CD4-positive, alpha-beta T cell treated with Interferon alpha-2 for 1 hour (primary cell): ENCODE data around the gene AKT2.

ENCODE experiments used
- DNase-seq, 2 donors: peaks; one replicate each; pipeline ENCODE4 v3.0.0-alpha.2; 2020 to 2022

Gene AKT2

DNA sequence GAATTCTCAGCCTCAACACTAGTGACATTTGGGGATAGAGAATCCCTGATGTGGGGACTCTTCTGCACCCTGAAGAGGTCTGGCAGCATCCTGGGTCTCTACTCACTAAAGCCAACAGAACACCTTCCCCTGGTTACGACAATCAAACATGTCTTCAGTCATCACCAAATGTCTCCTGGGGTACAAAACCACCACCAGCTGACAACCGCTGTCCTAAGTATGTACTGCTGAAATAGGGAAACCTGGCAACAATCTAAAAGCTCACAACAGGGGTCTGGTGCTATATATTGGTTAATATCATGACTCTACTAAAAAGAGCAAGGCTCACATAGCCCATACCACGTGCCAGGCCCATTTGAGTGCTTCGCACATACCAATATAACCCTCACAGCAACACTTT, 13.4 kb downstream of the AKT2 start:
- no peak for DNase-seq

DNA sequence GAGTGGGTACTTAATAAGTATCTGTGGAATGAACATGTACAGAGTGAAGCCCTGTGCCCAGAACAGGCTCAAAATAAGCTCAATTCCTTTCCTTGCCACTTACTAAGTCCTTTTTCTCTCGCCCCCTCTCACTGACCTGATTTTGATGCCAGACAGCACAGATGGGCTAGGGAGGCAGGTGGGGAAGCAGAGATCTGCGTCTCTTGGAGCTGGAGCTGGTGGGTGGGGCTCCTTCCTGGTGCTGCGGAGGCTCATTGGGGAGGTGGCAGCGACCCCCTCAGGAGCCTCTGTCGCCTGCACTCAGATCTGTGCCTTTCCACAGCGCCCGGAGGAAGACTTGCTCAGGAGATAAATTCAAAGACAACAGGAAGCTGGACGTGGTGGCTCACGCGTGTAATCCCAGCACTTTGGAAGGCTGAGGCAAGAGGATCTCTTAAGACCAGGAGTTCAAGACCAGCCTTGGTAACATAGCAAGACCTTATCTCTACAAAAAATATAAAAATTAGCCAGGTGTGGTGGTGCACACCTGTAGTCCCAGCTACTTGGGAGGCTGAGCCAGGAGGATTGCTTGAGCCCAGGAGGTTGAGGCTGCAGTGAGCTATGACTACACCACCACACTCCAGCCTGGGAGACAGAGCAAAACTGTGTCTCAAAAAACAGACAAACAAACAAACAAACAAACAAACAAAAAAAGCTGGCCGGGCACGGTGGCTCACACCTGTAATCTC, 14.6 kb downstream of the AKT2 start:
- DNase-seq = no peak

DNA sequence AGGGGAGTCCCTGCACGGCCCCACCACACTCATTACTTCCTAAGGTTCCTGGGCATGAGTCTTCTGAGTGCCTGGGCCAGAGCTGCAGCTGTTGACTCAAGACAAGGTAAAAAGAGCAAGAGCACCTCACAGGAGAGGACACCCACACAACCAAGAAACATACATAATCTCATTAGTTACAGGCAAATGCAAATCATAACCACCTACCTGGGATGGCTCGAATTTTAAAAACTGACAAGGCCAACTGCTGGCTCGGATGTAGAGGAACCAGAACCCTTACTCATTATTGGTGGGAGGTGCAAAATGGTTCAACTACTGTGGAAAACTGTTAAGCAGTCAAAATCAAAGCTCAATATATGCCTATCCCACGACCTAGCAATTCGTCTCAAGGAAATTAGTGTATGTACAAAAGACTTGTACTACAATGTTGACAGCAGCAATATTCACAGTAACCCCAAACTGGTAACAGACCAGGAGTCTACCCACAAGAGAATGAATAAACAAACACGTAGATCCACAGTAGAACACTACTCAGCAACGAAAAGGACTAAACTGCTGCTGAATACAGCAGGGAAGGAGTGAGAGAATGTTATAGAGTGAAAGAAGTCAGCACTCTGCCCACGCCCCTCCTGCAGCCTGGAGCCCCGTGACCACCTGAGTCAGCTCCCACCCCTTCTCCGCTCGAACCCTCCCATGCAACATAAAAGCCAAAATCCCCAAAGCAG, 15.8 kb downstream of the AKT2 start:
- DNase-seq = no peak

DNA sequence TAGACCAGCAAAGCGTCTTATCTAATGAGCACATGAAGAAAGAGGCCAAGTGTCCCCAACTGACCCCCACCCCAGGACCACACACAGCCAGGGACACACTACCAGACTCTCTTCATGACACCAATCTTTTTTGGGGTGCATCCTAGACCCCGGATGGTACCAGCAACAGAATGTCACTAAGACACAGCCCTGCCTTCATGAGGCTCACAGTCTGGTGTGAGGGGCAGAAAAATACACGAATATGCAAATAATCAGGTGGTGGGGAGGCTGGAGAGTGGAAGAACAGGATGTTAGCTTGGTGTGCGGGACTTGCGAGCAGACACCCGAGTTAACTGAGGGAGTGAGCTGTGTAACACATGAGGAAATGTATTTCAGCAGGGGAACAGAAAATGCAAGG, 17.5 kb downstream of the AKT2 start:
- no peak for DNase-seq

DNA sequence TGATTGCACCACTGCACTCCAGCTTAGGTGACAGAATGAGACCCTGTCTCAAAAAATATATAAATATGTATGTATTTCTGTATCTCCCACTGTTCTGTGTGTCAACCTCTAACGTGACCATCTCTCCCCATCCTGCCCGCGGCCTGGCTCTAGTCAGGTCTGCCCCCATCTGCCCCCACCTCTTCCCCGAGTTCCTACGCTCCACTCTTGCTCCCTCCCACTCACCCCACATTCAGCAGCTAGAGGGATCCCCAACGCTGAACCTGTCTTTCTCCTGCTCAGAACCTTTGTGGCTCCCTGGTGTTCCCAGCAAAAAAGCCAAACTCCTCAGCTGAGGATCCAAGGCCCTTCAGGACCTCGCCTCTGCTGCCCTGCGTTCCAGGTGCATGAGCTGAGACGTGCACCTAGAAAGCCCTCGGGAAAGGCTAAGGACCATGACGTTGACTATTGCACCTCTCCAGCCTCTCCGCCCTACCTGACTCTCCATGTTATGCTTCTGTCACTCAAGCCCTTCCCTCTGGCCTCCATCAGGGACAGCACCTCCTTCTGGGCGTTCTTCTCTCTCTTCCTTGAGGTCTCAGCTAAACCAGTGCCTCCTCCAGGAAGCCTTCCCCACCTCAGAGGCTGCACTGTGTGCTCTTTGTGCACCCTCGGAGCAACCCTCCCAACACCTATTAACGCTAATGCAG, 18.1 kb downstream of the AKT2 start:
- no peak for DNase-seq

DNA sequence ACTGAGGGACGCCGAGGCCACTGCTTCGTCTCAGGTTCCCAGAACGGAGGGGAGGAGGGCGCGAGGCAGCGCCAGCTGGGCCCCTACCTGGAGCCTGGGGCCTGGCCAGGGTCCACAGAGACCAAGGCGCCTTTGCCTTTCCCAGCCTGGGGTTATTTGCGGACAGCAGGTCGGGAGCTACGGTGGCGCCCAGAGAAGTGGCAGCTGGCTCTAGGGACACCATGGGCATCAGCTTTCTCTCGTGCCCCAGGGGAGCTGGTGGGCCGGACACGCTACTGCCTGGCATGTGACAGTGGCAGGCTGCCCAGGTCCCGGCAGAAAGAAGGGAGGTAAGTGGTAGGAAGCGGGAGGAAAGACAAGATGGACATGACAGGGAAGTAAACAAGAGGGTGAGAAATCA, 19.0 kb downstream of the AKT2 start:
- no peak for DNase-seq

DNA sequence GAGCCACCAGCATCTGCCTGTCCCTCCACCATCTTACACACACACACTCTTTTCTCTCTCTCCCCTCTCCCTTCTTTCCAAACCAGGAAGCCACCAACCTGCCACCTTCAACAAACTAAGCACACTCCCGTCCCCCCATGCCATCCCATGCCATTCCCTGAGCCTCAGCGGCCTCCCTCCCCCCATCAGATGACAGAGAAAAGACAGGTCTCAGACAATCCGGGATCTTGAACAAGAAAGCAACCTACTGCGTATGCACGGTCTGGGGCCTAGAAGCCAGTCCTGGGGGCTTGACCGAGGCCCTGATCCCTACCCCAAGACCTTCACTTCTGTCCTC, 19.4 kb downstream of the AKT2 start:
- DNase-seq = no peak

DNA sequence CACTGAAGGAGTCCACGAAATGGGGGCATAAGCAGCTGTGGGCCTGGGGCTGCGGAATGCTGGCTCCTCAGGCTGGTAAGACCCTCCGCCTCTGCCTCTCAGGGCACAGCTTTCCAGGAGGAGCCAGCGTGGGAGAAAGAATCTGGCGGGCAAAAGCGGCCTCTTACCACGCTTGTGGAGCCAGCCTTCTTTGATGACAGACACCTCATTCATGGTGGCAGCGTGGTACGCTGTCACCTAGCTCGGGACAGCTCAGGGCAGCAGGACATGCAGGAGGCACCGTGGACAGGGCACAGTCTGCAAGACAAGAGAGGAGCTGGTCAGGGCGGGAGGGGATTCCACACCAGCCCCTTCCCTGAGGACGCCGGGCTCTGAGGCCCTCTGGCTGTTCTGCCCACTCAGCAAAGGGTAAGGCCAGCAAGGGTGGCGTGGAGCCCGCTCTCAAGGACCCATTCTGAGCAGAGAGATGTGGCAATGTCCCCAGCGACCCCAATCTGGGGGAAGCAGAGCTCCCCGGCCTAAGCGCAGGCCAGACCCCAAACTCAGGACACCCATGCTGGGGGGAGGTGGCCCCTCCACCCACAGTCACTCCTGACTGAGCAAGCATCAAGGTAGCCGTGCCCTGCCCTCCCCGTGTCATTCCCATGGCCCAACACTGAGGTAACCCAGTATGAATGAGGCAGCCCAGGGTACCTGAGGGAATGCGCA, 19.9 kb downstream of the AKT2 start:
- DNase-seq = no peak

DNA sequence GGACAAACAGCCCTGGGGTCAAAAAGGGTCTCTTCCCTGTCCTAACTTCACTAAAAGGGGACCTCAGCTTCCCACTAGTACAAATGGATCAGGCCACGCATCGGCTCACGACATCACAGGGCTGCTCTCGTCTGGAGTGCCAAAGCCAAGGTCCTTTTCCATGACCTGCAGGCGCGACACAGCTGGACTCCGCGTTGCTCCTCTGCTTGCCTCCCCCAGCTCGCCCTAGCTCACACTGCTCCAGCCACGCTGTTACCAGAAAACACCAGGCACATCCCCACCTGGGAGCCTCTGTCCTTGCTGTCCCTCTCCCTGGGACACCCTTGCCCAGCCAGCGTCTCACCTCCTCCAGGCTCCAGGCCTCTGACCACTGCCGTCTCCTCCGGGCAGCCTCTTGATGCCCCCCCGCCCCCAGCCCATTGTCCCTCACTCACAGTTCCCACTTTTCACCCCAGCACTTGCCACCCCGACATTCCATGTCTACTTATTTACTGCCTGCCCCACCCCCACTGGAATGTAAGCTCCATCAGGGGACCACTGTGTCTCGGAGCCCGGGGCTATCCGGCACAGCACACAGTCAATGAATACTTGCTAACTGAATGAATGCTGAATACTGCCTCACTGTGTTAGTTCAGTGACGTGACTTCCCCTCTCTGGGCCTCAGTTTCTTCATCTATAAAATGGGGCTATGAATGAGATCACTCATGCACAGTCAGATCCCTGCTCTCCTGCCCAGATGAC, 20.7 kb downstream of the AKT2 start:
- no peak for DNase-seq

DNA sequence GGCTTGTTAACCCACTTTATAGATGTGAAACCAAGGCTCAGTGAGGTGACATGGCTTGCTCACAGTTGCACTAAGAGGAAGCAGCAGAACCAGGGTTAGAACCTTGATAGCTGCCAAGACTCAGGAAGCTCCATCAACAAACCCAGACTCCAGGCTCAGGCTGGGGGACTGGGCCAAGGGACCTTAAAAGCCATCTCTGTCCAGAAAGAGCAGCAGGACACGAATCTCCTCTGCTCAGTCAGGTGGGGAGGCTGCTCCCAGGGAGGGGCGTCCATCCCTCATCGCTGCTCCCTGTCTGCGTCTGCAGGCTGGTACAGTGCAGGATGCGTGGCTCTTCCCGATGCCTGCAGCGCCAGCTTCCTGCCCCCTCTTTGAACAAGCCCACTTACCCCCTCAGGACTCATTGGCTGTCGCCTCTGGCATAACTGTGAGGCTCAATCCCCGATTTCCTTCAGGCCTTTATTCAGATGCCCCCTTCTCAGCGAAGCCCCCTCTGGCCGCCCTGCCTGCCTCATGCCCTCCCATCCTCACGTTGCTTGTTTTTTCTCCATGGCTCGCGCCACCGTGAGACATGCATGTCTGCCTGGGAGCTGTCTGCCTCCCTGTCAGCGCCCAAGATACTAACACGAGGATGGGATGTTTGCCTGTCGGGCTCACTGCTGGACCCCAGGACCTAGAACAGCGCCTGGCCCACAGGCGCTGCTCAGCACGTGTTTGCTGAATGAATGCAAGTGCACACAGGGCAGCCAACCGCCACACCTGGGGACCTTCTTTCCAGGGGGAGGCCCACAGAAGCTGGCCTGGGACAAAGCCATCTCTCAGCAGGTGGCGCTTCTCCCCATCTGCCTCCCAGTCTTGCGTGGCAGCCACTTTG, 21.5 kb downstream of the AKT2 start:
- DNase-seq = no peak

DNA sequence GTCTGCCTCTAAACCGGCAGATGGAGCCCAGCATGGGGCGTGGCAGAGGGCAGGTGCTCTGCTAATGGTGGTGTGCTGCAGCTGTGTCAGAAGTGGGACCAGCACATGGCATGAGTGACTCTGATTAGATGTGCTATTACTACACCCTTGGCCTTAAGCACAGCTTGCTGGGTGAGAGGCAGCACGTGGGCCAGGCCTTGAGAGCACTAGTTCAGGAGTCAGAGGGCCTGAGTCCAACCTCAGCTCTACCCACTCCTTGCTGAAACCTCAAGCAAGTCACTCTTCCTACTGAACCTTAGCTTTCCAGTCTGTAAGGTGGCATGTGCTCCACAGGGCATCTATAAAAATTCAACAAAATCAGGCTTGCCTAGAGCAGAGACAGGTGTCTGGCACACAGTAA, 22.7 kb downstream of the AKT2 start:
- DNase-seq = no peak

DNA sequence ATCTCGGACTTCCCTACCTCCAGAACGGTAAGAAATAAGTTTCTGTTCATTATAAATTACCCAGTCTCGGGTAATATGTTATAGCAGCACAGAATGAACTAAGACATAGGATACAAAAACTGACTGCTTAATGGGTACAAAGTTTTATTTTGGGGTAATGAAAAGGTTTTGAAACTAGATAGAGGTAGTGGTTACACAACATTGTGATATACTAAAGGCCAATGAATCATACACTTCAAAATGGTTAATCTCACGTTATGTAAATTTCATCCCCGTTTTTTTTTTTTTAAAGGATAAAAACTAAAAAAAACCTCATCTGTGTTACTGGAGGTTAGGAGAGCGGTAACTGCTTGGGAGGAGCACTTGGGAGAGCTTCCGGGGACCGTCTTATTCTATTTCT, 23.5 kb downstream of the AKT2 start:
- DNase-seq = no peak

DNA sequence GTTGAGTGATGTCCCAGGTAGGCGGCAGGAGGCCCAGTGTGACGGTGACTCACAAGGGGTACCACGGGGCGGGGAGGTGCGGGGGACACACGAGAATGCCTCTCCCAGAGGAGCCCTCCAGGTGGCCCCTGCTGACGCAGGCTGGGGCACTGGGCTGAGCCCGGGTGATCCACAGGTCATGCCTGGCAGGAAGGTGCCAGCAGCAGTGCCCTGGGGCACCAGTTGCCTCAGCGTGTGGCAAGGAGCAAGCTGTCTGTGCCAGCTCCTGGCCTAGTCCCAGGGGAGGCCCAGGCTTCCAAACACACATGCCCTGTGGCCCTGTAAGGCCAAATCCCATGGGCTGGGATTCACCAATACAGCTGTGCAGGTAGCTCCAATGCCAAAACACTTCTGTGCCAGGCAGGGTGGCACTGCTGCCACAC, 28.0 kb downstream of the AKT2 start:
- DNase-seq = no peak

DNA sequence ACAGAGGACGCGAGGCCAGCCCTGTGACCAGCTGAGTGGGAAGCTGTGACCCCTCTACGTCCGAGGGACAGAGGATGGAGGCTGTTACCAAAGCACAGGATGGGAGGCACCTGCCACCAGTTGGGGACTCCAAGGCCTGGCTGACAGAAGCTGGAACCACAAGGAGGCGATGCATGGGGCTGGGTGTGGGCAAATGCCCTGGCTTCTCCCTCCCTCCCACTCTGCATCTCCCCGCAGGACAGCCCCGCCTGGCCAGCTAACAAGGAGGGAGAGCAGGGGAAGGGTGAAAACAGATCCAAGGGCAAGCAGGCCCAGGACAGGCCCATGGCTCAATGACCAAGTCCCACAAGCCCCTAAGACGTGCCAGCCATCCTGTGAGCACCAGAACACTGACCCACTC, 28.6 kb downstream of the AKT2 start:
- DNase-seq = no peak

DNA sequence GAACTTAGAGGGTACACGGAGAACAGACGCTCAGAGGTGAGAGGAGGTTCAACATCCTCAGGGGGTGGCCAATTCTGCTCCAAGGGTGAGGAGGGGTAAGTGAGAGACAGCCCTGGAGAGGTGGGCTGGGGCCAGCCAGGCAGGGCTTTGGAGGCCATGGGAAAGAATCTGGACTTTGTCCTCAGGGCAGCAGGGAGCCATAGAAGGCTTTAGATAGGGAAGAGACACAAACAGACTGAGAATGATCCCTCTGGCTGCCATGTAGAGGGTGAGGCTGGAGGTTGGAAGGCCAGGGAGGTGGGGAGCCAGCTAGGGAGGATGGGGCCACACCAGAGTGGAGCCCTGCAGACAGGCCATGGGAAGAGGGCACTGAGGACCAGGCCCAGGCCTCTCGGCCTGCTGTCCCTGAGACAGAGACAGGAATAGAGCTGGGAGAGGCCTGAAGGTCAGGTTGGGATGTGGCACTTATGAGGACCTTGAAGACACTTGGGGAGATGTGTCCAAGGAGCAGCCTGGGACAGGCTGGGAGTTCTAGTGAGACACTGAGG, 29.5 kb downstream of the AKT2 start:
- no peak for DNase-seq

DNA sequence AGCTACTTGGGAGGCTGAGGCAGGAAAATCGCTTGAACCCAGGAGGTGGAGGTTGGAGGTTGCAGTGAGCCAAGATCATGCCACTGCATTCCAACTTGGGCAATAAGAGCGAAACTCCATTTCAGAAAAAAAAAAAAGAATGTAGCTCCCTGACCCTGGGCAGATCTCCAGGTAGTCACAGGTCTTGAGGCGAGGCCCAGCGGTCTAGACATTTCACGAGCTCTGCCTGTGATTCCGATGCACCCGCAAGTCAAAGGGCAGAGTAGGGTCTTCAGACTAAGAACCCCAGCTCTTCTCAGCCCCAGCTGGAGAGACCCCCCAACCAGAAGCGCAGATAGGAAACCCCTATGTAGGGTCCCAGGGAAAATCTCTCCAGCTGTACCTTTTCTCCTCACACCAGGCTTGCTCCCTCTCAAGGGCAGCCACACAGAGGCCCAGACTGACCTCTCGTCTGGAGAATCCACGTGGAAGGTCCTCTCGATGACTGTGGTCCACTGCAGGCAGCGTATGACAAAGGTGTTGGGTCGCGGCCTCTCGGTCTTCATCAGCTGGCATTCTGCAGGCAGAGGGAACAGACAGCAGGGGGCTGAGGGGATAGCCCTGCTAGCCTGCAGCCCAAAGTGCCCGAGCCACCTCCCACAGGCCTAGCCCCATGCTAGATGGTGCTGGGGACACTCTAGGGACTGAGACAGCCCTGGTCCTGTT, 30.3 kb downstream of the AKT2 start:
- DNase-seq = no peak

DNA sequence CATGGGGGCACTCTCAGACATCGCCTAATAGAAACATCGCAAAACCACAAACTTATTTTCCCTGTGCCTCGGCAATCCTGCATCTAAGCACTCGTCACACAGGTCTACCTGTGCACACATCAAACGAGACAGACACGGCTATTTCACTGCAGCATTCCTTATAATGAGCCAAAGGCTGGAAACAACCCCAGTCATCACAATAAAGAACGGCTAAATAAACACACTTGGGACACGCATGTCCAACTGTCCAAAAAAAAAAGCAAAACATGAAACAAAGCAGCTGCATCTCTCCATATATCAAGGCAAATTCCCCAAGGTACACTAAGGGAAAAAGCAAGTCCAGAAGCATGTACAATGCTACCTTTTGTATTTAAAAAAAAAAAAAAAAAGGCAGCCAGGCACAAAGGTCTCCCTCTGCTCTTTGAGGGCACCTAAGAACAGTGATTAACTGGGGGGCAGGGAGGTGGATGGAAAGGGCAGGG, 31.5 kb downstream of the AKT2 start:
- no peak for DNase-seq

DNA sequence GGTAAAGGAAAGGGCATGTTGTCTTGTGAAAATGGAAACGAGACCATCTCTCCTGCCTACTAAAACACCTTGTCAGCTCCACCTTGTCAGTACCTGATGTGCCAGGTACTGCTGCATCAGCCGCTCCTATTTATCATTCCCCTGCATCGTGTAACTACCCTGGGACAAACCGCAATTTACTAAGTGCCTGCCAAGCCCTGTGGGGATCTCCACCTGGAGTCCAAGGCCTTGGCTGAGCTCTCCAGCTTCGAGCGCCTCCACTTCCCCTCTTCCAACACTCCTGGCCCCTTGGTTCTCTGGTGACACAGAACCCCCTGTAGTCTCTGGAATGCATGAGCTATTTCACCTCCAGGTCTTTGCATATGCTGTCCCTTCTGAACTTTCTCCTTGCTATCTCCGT, 32.8 kb downstream of the AKT2 start:
- DNase-seq = no peak

DNA sequence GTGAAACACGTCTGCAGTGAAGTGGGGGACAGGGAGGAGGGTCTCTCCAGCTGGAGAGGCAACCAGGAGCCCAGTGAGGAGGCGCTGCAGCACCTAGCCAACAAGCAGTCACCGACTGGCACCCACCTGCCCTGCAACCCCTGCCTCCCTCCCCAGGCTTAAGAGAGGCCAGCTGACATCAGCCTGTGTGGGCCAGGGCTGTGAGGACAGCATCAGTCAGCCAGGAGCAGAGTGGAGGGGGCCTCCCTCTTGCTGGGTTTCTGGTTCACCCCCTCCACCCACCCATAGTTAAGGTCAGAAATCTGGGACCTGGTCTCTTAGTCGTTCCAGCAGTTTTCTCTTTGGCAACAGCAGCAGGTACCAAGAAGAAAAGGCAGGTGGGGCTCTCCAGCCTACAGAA, 33.2 kb downstream of the AKT2 start:
- no peak for DNase-seq

DNA sequence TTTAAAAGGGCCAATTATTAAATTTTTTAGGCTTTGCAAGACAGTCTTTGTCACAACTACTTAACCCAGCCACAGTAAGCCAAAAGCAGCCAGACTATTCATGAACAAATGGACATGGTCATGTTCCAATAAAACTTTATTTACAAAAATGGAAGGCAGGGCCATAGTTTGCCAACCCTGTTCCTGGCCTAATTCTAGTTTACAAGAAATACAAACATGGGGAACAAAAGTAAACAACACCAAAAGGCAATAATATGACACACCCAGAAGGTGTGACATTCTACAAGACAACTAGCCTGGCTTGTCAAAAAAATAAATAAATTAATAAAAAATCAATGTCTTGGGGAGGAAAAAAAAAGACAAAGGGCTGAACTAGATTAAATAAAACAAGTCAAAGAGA, 33.9 kb downstream of the AKT2 start:
- DNase-seq = no peak

DNA sequence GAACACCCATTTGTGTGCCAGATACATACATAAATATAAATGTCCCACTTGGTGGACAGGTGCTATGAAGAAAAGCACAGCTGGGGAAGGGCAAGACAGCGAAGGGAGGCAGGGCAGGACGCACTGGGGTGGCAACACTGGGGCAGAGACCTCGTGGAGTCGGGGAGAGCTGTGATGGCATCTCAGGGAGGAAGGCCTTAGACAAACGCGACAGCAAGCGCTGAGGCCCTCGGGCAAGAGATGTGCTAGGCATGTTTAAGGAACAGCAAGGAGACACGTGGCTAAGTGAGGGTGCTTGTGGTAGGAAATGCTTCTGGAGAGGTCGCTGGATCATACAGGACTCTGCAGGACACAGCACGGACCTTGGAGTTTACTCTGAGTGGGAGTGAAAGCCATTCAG, 35.4 kb downstream of the AKT2 start:
- DNase-seq = no peak
